Fibroblast of pulmonary artery (primary cell): Measurements from ENCODE around the gene FUZ.

Experiments used
- DNase-seq: peaks from one replicate; pipeline ENCODE4 v3.0.0-alpha.2; 2010; ENCODE audit warnings: low read depth
- H3K4me3 ChIP-seq: replicated peaks from 2 replicates; pipeline ENCODE4 v1.5.1; 2011; ENCODE audit warnings: low read depth, mild to moderate bottlenecking, control low read depth, low read length, moderate library complexity
- CTCF ChIP-seq: IDR thresholded peaks from 2 replicates; pipeline ENCODE4 v1.5.1; 2011; ENCODE audit warnings: mild to moderate bottlenecking, control low read depth, low read length, inconsistent platforms; ENCODE audit errors: missing control alignments

Gene FUZ

GRCh38 chr19:49805822-49806619, 7.1 kb downstream of the FUZ start:
- TF ChIP-seq CTCF, result no peak
- no peak for DNase-seq
- H3K4me3 ChIP-seq, result no peak overlapping the region

- no peak overlapping the region for H3K4me3 ChIP-seq
- no peak for TF ChIP-seq CTCF
- DNase-seq, result no peak
Measured at GRCh38 chr19:49803529-49803856, 9.6 kb downstream of the FUZ start.

GRCh38 chr19:49802836-49803528, 10.1 kb downstream of the FUZ start:
- TF ChIP-seq CTCF, result no peak
- no peak overlapping the region for H3K4me3 ChIP-seq
- DNase-seq, result no peak

GRCh38 chr19:49801966-49802661, 11.0 kb downstream of the FUZ start:
- peak overlapping the region; percentile 43 for H3K4me3 ChIP-seq
- peak; percentile 90 for DNase-seq
- peak; percentile 49 for TF ChIP-seq CTCF

GRCh38 chr19:49801401-49801888, 11.6 kb downstream of the FUZ start:
- no peak for DNase-seq
- no peak overlapping the region for H3K4me3 ChIP-seq
- no peak for TF ChIP-seq CTCF

- no peak for TF ChIP-seq CTCF
- no peak for DNase-seq
- H3K4me3 ChIP-seq, result no peak overlapping the region
Measured at GRCh38 chr19:49800771-49801170, 12.3 kb downstream of the FUZ start.
